Thyroid gland (tissue), 4 donors: ENCODE data around the gene RAB3B.

Experiments
- CTCF ChIP-seq, 6 experiments: fragments of 200-600 bp in 3 of 6; fragments of 450-650 bp in 3 of 6; sonication (generic) in 3 of 6; IDR thresholded peaks; one replicate each; pipeline ENCODE4 v1.5.1; 2016 to 2019; ENCODE audit warnings: antibody characterized with exemption in 6 of 6, mild to moderate bottlenecking in 2 of 6, inconsistent platforms in 1 of 6, moderate library complexity in 1 of 6
- POLR2A ChIP-seq, 2 donors: fragments of 450-650 bp; IDR thresholded peaks; one replicate each; pipeline ENCODE4 v1.6.1; 2017; ENCODE audit warnings: antibody characterized with exemption in 2 of 2, mild to moderate bottlenecking in 2 of 2, moderate library complexity in 1 of 2

DNA sequence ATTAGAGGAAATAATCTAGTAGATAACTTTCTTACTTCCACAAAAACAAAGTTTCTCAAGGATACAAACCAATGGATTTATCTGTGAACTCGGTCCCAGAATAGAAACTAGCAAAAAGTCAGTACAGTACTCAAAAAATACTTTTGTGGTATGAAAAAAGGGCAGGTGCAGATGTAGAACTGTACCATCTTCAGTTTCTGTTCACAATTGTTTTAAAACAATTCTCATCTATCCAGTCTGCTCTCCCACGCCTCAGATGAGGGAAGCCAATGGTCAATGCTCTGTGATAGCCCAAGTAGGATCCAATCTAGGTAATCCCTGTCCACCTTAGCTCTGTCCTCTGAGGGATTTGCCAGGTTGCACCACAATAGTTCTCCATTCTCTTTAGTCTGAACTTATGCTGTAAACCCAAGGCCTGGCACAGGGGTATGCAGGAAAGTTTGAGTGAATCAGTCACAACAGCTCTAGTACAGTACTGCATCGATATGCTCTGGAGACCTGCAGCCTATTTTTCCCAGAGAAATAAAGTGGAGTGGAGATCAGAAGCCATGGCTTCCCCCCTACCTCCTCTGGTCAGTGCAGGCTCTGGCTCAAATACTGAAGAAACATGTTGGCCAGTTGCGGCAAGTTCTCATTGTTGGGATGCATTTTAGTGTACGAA, 41.8 kb upstream of the RAB3B start:
- TF ChIP-seq CTCF (IDR thresholded peaks at IDR 0.05) (no peak), POLR2A (IDR thresholded peaks at IDR 0.05) (no peak)
